Natural killer cell (primary cell): ENCODE results near the gene BACH2. TPM values are rescaled to one million over a fixed set of nuclear protein-coding genes. Genes with fewer than 3 reads are reported as not detected.

Experiments
- ATAC-seq, 3 donors: fragments of 150-1000 bp in 2 of 3; fragments of 200-7000 bp in 1 of 3; cut with Tn5 transposase; 1 replicate in 1 of 3; 2 replicates in 2 of 3; pipeline ENCODE4 v1.10.0; 2021; ENCODE audit warnings: mild to moderate bottlenecking in 2 of 3, moderate library complexity in 2 of 3
- DNase-seq, 2 donors: peaks; one replicate each; pipeline versions ENCODE4 v3.0.0 to v3.0.0-alpha.2; 2013 to 2021; ENCODE audit warnings: mixed read lengths in 1 of 2
- H3K27ac ChIP-seq: one replicate; pipeline ENCODE4 v1.5.1; 2013; ENCODE audit warnings: mild to moderate bottlenecking, low read length
- H3K27me3 ChIP-seq: one replicate; pipeline ENCODE4 v1.6.1; 2013; ENCODE audit warnings: low read length; ENCODE audit not compliant: control insufficient read depth, insufficient read depth
- H3K36me3 ChIP-seq: one replicate; pipeline ENCODE4 v1.6.1; 2013; ENCODE audit warnings: low read length; ENCODE audit not compliant: control insufficient read depth, insufficient read depth
- H3K4me1 ChIP-seq: one replicate; pipeline ENCODE4 v1.6.1; 2013; ENCODE audit warnings: low read length; ENCODE audit not compliant: control insufficient read depth, insufficient read depth
- H3K4me3 ChIP-seq: one replicate; pipeline ENCODE4 v1.5.1; 2013; ENCODE audit warnings: low read length
- H3K9me3 ChIP-seq: one replicate; pipeline ENCODE4 v1.6.1; 2013; ENCODE audit warnings: low read length; ENCODE audit not compliant: control insufficient read depth, insufficient read depth
- H3K27ac Mint-ChIP-seq, 2 donors: one replicate each; pipeline ENCODE4 v1.8.0; 2022; ENCODE audit warnings: mild to moderate bottlenecking in 2 of 2, mixed read lengths in 2 of 2, moderate library complexity in 1 of 2
- H3K27me3 Mint-ChIP-seq, 2 donors: one replicate each; pipeline ENCODE4 v1.8.0; 2022; ENCODE audit warnings: low read depth in 2 of 2, mixed read lengths in 2 of 2
- H3K36me3 Mint-ChIP-seq: one replicate; pipeline ENCODE4 v1.8.0; 2022; ENCODE audit warnings: mixed read lengths
- H3K4me1 Mint-ChIP-seq, 2 donors: one replicate each; pipeline ENCODE4 v1.8.0; 2022; ENCODE audit warnings: mixed read lengths in 2 of 2
- H3K4me3 Mint-ChIP-seq: one replicate; pipeline ENCODE4 v1.8.0; 2022; ENCODE audit warnings: mild to moderate bottlenecking, moderate library complexity, mixed read lengths
- H3K9me3 Mint-ChIP-seq, 2 donors: one replicate each; pipeline ENCODE4 v1.8.0; 2022; ENCODE audit warnings: mixed read lengths in 2 of 2
- WGBS: methylation state at CpG from one replicate; pipeline ENCODE4 v1.1.7; 2013; ENCODE audit warnings: missing lambda C conversion rate; ENCODE audit not compliant: insufficient coverage; 5-methylcytosine and 5-hydroxymethylcytosine counted together
- intact Hi-C: fragments of 100-400 bp; cut with micrococcal nuclease; formaldehyde crosslinking; loops from one replicate; pipeline ENCODE4 v1.14.2; 2022
- total RNA-seq, 4 donors: library from RNA; stranded (reverse); fragments of 120-200 nt in 1 of 4; gene quantifications; one replicate each; pipeline versions ENCODE4 v1.2.3 to v1.2.4, GENCODE V29; 2013 to 2022
- TF ChIP-seq, protein P1 (sequence below): fragments of 200-600 bp; IDR thresholded peaks from one replicate; pipeline ENCODE4 v1.8.0; 2022; ENCODE audit warnings: antibody characterized with exemption

BACH2 gene
- total RNA-seq, 3 donors from 2014 or later (not counting 1 experiment from before 2014, with no cell fraction given): 32.1 to 37.8 (median 32.7) TPM

DNA sequence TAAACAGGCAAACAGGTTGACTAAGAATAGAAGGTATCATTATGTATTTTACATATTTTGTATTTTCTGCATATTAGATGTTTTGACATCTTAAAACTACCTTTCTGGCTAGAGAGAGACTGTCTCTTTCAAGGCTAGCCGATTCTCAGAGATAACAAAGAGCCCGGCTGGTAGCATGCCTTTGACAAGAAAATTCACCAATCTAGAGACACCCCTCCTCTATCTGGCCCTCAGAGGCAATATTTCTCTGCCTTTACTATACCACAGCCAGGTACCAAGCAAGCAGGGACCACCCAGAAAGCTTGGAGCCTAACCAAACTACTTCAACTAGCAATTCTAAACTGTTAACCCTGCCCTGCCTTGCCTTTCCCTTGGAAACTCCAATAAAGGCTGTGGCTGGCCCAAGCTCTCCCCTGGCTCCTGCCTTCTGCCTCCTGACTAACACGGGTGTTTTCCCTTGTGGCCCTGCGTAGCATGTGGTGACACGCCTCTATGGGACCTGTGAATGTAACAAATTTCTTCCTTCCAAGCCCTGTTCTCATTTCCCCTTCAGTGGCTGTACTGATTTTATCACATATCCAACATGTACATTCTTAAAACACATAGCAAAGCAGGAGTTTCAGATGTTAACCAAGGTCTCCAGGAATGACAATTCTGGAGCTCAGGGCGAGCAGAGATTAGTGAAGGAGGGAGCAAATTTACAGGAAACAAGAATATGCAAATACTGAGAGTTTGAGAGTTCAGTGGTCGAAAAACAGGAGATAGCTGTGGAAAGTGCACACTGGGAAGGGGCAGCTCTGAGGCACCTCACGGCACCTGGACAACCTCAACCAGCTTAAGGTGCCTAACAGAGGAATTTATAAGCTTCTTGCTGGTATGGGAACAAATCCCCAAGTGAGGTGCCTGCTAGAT lies 120.8 kb downstream of the BACH2 start:
- no peaks in the 10 kb centered on the region for H3K9me3 ChIP-seq
- DNase-seq (peak in 1 of 2 donors; percentile 69), ATAC-seq (peak; percentile 54 to 66 (median 64))
- no peaks in the 10 kb centered on the region for H3K9me3 Mint-ChIP-seq
- no peaks in the 10 kb centered on the region for H3K27me3 ChIP-seq
- H3K27me3 Mint-ChIP-seq: no peaks in the 10 kb centered on the region
- no peaks in the 10 kb centered on the region for H3K36me3 ChIP-seq
- intact Hi-C loops: loop anchor here (5.0 kb wide), 3 partner anchors 64 to 96 kb away; no protein-coding TSS in a partner anchor
- no peak overlapping the region for H3K4me3 ChIP-seq
- WGBS: 45% methylated on average over 8 of the region's 8 CpGs
- peaks cover 27 to 34% of the 10 kb centered on the region in 2 donors for H3K4me1 Mint-ChIP-seq
- TF ChIP-seq, protein P1, sequence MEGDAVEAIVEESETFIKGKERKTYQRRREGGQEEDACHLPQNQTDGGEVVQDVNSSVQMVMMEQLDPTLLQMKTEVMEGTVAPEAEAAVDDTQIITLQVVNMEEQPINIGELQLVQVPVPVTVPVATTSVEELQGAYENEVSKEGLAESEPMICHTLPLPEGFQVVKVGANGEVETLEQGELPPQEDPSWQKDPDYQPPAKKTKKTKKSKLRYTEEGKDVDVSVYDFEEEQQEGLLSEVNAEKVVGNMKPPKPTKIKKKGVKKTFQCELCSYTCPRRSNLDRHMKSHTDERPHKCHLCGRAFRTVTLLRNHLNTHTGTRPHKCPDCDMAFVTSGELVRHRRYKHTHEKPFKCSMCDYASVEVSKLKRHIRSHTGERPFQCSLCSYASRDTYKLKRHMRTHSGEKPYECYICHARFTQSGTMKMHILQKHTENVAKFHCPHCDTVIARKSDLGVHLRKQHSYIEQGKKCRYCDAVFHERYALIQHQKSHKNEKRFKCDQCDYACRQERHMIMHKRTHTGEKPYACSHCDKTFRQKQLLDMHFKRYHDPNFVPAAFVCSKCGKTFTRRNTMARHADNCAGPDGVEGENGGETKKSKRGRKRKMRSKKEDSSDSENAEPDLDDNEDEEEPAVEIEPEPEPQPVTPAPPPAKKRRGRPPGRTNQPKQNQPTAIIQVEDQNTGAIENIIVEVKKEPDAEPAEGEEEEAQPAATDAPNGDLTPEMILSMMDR: no peak
- H3K27ac ChIP-seq: peak overlapping the region; percentile 59
- no peak overlapping the region for H3K4me3 Mint-ChIP-seq
- no peaks in the 10 kb centered on the region for H3K36me3 Mint-ChIP-seq
- peak overlapping the region in 1 of 2 donors; percentile 39 for H3K27ac Mint-ChIP-seq
- H3K4me1 ChIP-seq: peaks cover 30% of the 10 kb centered on the region

DNA sequence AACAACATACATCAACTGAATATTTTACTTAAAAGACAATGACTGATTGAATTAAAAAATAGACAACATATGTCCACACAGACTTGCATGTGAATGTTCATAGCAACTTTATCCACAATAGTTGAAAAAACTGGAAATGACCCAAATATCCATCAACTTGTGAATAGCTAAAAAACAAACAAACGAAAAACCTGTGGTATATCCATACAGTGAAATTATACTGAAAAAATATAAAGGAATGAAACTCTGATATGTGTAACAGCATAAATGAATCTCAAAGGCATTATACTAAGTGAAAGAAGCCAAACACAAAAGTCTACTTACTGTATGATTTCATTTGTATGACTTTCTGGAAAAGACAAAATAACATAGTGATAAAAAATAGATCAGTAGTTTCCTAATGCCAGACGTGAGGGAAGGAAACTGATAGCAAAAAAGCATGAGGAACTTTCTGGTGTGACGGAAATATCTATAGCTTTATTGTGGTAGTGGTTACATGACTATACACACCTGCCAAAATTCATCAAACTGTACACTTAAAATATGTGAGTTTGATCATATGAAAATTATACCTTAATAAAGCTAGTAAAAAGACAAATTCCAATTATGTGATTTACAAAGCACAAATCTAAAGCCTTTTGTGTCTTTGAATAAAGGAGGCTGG lies 123.2 kb downstream of the BACH2 start:
- Histone ChIP-seq H3K9me3 (no peaks in the 10 kb centered on the region), H3K27ac (no peak overlapping the region), H3K4me1 (peaks cover 25% of the 10 kb centered on the region), H3K4me3 (no peak overlapping the region), H3K27me3 (no peaks in the 10 kb centered on the region), H3K36me3 (no peaks in the 10 kb centered on the region)
- 33% methylated on average over 1 of the region's 3 CpGs for WGBS
- no peaks in the 10 kb centered on the region for H3K9me3 Mint-ChIP-seq
- no peak overlapping the region for H3K4me3 Mint-ChIP-seq
- H3K36me3 Mint-ChIP-seq: no peaks in the 10 kb centered on the region
- ATAC-seq: no peak
- no peak overlapping the region for H3K27ac Mint-ChIP-seq
- H3K27me3 Mint-ChIP-seq: no peaks in the 10 kb centered on the region
- H3K4me1 Mint-ChIP-seq: peaks cover 20 to 35% of the 10 kb centered on the region in 2 donors
- peak in 1 of 2 donors; percentile 46 for DNase-seq
- intact Hi-C loops: no loop called here
- TF ChIP-seq, protein P1: no peak

DNA sequence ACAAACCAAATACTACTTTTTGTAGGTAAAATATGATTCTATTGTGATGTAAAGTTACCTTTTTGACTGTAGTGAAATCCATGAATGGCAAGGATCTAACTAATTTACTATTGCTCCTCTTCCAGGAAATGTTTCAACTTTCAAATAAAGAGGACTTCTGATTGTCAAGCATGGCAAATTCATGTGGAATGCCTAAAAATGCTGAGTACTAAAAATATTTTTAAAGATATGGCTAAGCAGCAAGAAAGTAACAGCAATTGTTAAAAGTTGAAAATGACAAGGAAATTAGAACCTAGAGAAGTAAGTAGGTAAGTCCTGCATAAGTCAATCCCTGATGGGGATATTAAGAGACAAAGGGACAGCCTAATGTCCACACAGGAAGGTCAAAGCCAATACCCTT lies 126.0 kb downstream of the BACH2 start:
- Histone ChIP-seq H3K4me3 (no peak overlapping the region), H3K27me3 (no peaks in the 10 kb centered on the region), H3K27ac (no peak overlapping the region), H3K4me1 (peaks cover 1% of the 10 kb centered on the region), H3K36me3 (no peaks in the 10 kb centered on the region), H3K9me3 (no peaks in the 10 kb centered on the region)
- ATAC-seq (no peak), DNase-seq (no peak)
- TF ChIP-seq, protein P1: no peak
- H3K9me3 Mint-ChIP-seq: no peaks in the 10 kb centered on the region
- no peak overlapping the region for H3K27ac Mint-ChIP-seq
- H3K36me3 Mint-ChIP-seq: no peaks in the 10 kb centered on the region
- intact Hi-C loops: no loop called here
- H3K4me1 Mint-ChIP-seq: peaks cover 0 to 7% of the 10 kb centered on the region in 2 donors
- no peaks in the 10 kb centered on the region for H3K27me3 Mint-ChIP-seq
- H3K4me3 Mint-ChIP-seq: no peak overlapping the region
